ENCODE data around the gene GRK4.

DNA sequence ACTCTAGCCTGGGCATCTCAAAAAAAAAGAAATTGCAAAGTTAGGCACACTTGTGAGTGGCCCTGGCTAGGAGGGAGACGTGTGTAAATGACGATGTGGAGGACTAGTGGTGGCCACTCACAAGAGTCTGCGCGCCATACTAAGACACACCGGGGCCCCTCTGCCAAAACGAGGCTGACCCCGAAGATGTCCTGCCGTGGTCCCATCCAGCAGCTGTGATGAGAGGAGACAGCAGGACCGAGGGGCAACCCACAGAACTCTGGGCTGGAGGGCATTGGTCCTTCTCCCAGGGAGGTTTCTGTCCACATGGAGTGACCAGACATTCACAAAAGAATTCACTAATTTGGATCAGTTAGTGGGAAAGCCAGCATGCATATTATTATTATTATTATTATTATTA is 47.6 kb upstream of the GRK4 start:
- TF ChIP-seq, protein P1, sequence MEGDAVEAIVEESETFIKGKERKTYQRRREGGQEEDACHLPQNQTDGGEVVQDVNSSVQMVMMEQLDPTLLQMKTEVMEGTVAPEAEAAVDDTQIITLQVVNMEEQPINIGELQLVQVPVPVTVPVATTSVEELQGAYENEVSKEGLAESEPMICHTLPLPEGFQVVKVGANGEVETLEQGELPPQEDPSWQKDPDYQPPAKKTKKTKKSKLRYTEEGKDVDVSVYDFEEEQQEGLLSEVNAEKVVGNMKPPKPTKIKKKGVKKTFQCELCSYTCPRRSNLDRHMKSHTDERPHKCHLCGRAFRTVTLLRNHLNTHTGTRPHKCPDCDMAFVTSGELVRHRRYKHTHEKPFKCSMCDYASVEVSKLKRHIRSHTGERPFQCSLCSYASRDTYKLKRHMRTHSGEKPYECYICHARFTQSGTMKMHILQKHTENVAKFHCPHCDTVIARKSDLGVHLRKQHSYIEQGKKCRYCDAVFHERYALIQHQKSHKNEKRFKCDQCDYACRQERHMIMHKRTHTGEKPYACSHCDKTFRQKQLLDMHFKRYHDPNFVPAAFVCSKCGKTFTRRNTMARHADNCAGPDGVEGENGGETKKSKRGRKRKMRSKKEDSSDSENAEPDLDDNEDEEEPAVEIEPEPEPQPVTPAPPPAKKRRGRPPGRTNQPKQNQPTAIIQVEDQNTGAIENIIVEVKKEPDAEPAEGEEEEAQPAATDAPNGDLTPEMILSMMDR (IDR thresholded peaks at IDR 0.05): no peak
- no peak for TF ChIP-seq POLR2A (IDR thresholded peaks at IDR 0.05)
